Thoracic aorta (tissue), 2 donors: ENCODE results near the gene CWC22. TPM values are rescaled to one million over a fixed set of nuclear protein-coding genes. Genes with fewer than 3 reads are reported as not detected.

Experiments used
- ATAC-seq: fragments of 150-250 bp; one replicate; pipeline ENCODE4 v1.8.0; 2017; ENCODE audit warnings: low read depth; ENCODE audit not compliant: insufficient number of reproducible peaks, low FRiP score
- DNase-seq: peaks from one replicate; pipeline ENCODE4 v3.0.0-alpha.2; 2020; ENCODE audit warnings: low spot score
- H3K27ac ChIP-seq, 2 donors: fragments of 200-600 bp; sonication (generic); 1 replicate in 1 of 2; 2 replicates in 1 of 2; pipeline ENCODE4 v1.5.1; 2016; ENCODE audit warnings: mild to moderate bottlenecking in 2 of 2, moderate library complexity in 2 of 2
- H3K27me3 ChIP-seq: fragments of 200-600 bp; sonication (generic); replicated peaks from 2 replicates; pipeline ENCODE4 v1.6.0; 2016; ENCODE audit warnings: mild to moderate bottlenecking; ENCODE audit not compliant: insufficient read depth
- H3K36me3 ChIP-seq: fragments of 200-600 bp; sonication (generic); one replicate; pipeline ENCODE4 v1.5.1; 2016
- H3K4me1 ChIP-seq, 2 donors: fragments of 200-600 bp; sonication (generic); 1 replicate in 1 of 2; 2 replicates in 1 of 2; pipeline versions ENCODE4 v1.5.1 to v1.6.0; 2016; ENCODE audit warnings: low read depth in 2 of 2, mild to moderate bottlenecking in 1 of 2; ENCODE audit not compliant: control insufficient read depth in 1 of 2
- H3K4me3 ChIP-seq: fragments of 200-600 bp; sonication (generic); 2 replicates; pipeline ENCODE4 v1.5.1; 2016; ENCODE audit warnings: mild to moderate bottlenecking
- H3K9me3 ChIP-seq: fragments of 200-600 bp; sonication (generic); 2 replicates; pipeline ENCODE4 v1.5.1; 2016
- CTCF ChIP-seq: fragments of 200-600 bp; sonication (generic); IDR thresholded peaks from one replicate; pipeline ENCODE4 v1.5.1; 2019; ENCODE audit warnings: antibody characterized with exemption
- total RNA-seq, 2 donors: library from RNA; depleted of rRNA; stranded (reverse); fragments of >200 nt; gene quantifications; one replicate each; pipeline versions ENCODE4 v1.1.0 to v1.2.3, GENCODE V29; 2016

The CWC22 gene
- total RNA-seq, 2 donors from 2014 or later, result 20.0 to 32.5 TPM

GRCh38 chr2:179900655-179901054 is 106.4 kb downstream of the CWC22 start:
- no peak for ATAC-seq
- no peak for TF ChIP-seq CTCF
- no peaks in the 10 kb centered on the region for H3K27me3 ChIP-seq
- no peak overlapping the region for H3K27ac ChIP-seq
- no peaks in the 10 kb centered on the region for H3K36me3 ChIP-seq
- no peak overlapping the region for H3K4me3 ChIP-seq
- no peaks in the 10 kb centered on the region for H3K4me1 ChIP-seq
- H3K9me3 ChIP-seq, result no peaks in the 10 kb centered on the region
- no peak for DNase-seq

DNA sequence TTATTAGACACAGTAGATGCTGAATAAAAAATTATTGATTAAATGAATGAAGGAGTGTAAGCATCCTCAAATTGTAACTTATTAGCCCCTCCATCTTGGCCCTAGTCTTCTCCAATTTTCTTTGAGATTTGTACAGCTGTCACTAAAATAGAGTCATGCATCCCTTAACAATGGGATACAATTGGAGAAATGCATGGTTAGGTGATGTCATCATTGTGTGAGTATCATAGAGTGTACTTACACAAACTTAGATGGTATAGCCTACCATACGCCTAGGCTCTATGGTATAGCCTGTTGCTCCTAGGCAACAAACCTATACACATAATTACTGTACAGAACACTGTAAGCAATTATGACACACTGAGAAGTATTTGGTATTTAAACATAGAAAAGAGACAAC is 107.4 kb downstream of the CWC22 start:
- Histone ChIP-seq H3K9me3 (no peaks in the 10 kb centered on the region), H3K4me3 (no peak overlapping the region), H3K27ac (no peak overlapping the region), H3K27me3 (no peaks in the 10 kb centered on the region), H3K4me1 (no peaks in the 10 kb centered on the region), H3K36me3 (no peaks in the 10 kb centered on the region)
- DNase-seq (no peak), ATAC-seq (no peak)
- no peak for TF ChIP-seq CTCF

- ATAC-seq (no peak), DNase-seq (no peak)
- Histone ChIP-seq H3K36me3 (no peaks in the 10 kb centered on the region), H3K27me3 (no peaks in the 10 kb centered on the region), H3K4me3 (no peak overlapping the region), H3K9me3 (no peaks in the 10 kb centered on the region), H3K27ac (no peak overlapping the region), H3K4me1 (no peaks in the 10 kb centered on the region)
- TF ChIP-seq CTCF, result no peak
Observed at GRCh38 chr2:179898873-179899272, 108.2 kb downstream of the CWC22 start.

Other genes with a start within 250 kb of the CWC22 start
- 1 to 10 TPM in 1 of 2 donors, under 1 TPM in 1; 0.41 to 1.9 TPM for gene ZNF385B, start 145.7 kb downstream of the CWC22 start, total RNA-seq